IPS DF 6.9 (cell line): ENCODE data around the gene KREMEN1.

ENCODE experiments used
- DNase-seq: peaks from one replicate; pipeline ENCODE4 v3.0.0-alpha.2; 2013; ENCODE audit warnings: low read depth, low spot score
- H3K27ac ChIP-seq: one replicate; pipeline ENCODE4 v1.5.1; 2013; ENCODE audit warnings: low read length, control low read depth
- H3K27me3 ChIP-seq: 2 replicates; pipeline ENCODE4 v1.6.1; 2013; ENCODE audit warnings: mild to moderate bottlenecking, low read length; ENCODE audit not compliant: control insufficient read depth, insufficient read depth
- H3K36me3 ChIP-seq: 2 replicates; pipeline ENCODE4 v1.6.1; 2013; ENCODE audit warnings: low read length; ENCODE audit not compliant: control insufficient read depth, insufficient read depth
- H3K4me1 ChIP-seq: 2 replicates; pipeline ENCODE4 v1.6.1; 2013; ENCODE audit warnings: low read length; ENCODE audit not compliant: control insufficient read depth, insufficient read depth
- H3K4me3 ChIP-seq: 2 replicates; pipeline ENCODE4 v1.5.1; 2013; ENCODE audit warnings: mild to moderate bottlenecking, low read length
- H3K9me3 ChIP-seq: 2 replicates; pipeline ENCODE4 v1.6.1; 2013; ENCODE audit warnings: low read length, inconsistent platforms; ENCODE audit not compliant: control insufficient read depth, insufficient read depth
- WGBS: extraction: QIAGEN DNeasy Blood & Tissue Kit; methylation state at CpG from one replicate; pipeline ENCODE4 v1.1.7; 2013; ENCODE audit warnings: mixed read lengths, missing lambda C conversion rate; ENCODE audit not compliant: insufficient read length, insufficient coverage; 5-methylcytosine and 5-hydroxymethylcytosine counted together

KREMEN1 gene

DNA sequence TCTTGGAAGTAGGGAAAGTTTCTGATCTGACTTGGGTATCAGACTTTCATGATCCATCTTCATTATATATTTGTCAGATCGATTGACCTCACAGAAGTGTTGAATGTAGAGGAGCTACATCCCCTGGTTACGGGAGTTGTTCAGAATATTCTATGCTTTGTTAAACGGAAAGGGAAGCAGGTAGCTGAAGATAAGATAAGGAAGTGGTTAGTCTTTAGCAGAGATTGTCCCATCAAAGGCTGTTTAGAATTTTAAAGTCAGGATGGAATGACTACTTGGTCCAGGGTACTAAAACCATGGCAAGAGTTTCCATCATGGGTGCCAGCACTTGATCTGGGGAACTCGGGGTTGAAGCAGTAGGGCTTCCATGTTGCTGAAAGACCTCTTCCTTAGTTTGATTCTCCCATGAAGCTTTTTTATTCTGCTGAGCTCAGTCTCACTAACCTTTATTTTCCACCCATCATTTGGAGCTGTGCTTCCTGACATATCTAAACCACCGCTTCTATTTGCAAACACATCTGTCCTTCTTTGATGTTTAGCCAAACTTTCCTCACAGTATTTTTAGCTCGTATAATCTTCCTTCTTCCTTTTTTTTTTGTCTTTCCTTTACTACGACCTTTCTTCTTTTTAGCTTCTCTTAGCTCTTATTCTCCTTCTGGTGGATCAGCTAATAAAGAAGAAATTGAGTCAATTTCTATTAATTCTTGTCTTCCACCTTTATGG is 7.2 kb upstream of the KREMEN1 start:
- no CpG with 5 or more reads among the region's 7 CpGs for WGBS
- H3K4me1 ChIP-seq, result no peaks in the 10 kb centered on the region
- H3K9me3 ChIP-seq, result no peaks in the 10 kb centered on the region

DNA sequence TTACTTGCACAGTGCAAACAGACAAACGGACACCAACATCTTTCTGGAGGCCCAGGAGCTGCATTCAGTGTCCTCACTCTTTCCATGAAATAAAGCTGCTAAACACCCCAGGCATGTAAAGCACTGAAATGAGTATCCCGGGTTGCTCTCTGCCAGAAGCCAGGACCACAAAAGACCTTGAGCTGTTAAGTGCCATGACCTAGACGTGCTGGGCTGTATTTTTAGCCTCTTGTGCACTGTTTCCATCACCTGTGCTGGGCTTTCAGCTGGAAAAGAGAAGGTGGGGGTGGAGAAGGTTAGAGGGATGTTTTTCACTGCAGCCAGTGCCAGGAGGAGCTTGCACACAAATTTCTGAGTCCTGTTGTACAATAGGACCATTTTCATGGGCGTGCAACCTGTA is 3.4 kb upstream of the KREMEN1 start:
- Histone ChIP-seq H3K4me1 (no peaks in the 10 kb centered on the region; the same call in 1 of the 2 replicates), H3K27me3 (peaks cover 8% of the 10 kb centered on the region; the same call in 1 of the 2 replicates), H3K9me3 (no peaks in the 10 kb centered on the region), H3K27ac (no peak overlapping the region), H3K4me3 (no peak overlapping the region), H3K36me3 (no peaks in the 10 kb centered on the region)
- WGBS, result no CpG with 5 or more reads among the region's 4 CpGs
- DNase-seq, result no peak

More for the DNA sequence above, 7.2 kb upstream of the KREMEN1 start:
- no peak overlapping the region for H3K27ac ChIP-seq
- no peak overlapping the region for H3K4me3 ChIP-seq
- no peaks in the 10 kb centered on the region; the same call in 1 of the 2 replicates for H3K27me3 ChIP-seq
- H3K36me3 ChIP-seq, result no peaks in the 10 kb centered on the region
- DNase-seq, result no peak

DNA sequence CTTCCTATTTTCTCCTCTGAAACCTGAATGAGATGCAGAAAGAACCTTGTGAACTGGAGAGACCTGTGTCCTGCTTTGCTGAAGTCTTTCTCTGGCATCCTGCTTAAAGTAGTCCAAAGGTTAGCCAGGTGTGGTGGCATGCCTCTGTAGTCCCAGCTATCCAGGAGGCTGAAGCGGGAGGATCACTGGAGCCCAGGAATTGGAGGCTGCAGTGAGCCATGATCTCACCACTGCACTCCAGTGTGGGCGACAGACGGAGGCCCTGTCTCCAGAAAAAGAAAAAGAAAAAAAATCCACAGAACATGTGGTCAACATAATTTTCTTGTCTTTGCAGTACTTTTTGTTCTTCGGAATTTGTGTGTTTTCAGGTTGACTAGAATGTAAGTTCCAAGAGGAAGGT is 2.3 kb upstream of the KREMEN1 start:
- H3K9me3 ChIP-seq, result no peaks in the 10 kb centered on the region
- H3K27ac ChIP-seq, result no peak overlapping the region
- DNase-seq, result no peak
- no peak overlapping the region for H3K4me3 ChIP-seq
- H3K27me3 ChIP-seq, result peaks cover 8% of the 10 kb centered on the region; the same call in 1 of the 2 replicates
- no peaks in the 10 kb centered on the region for H3K36me3 ChIP-seq
- no peaks in the 10 kb centered on the region; the same call in 1 of the 2 replicates for H3K4me1 ChIP-seq
- no CpG with 5 or more reads among the region's 4 CpGs for WGBS

DNA sequence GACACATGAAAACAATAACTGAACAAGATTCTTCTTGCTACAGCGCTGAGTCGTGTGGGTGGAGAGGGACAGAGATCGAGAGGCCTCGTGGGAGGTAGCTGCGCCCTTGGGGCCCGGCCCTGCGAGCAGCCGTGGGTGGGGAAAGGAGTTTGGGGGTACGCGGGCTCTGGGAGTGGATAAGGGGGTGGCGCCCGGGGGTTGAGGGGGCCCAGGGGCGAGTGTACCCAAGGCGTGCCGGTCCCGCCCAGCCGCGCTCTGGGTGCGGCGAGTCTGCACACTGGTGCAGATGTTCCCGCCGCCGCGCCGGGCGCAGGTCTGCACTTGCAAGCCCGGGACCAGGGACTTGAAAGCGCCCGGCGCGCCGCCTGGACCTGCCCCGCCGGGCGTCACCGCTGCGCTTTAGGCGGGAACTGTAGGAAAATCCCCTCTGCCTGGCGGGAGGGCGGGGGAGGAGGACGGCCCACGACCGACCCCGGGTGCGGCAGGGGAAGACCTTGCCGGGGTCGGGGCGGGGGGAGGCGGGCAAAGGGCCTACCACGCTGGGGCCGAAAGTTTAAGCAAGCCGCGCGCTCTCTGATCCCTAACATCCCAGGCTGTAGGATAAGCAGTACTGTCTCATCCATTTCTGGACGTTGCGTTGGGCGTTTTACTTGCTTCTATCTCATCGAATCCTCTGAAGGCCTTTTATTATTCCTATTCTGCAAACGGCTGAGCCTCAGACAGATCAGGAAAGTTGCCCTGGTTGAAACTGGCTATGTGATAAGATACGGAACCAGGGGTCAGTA is 1.4 kb upstream of the KREMEN1 start:
- Histone ChIP-seq H3K4me3 (peak overlapping the region; percentile 16; the same call in 1 of the 2 replicates), H3K9me3 (no peaks in the 10 kb centered on the region), H3K36me3 (no peaks in the 10 kb centered on the region), H3K27ac (no peak overlapping the region), H3K27me3 (peaks cover 8% of the 10 kb centered on the region; the same call in 1 of the 2 replicates), H3K4me1 (no peaks in the 10 kb centered on the region; the same call in 1 of the 2 replicates)
- WGBS, result no CpG with 5 or more reads among the region's 60 CpGs
- DNase-seq, result no peak

DNA sequence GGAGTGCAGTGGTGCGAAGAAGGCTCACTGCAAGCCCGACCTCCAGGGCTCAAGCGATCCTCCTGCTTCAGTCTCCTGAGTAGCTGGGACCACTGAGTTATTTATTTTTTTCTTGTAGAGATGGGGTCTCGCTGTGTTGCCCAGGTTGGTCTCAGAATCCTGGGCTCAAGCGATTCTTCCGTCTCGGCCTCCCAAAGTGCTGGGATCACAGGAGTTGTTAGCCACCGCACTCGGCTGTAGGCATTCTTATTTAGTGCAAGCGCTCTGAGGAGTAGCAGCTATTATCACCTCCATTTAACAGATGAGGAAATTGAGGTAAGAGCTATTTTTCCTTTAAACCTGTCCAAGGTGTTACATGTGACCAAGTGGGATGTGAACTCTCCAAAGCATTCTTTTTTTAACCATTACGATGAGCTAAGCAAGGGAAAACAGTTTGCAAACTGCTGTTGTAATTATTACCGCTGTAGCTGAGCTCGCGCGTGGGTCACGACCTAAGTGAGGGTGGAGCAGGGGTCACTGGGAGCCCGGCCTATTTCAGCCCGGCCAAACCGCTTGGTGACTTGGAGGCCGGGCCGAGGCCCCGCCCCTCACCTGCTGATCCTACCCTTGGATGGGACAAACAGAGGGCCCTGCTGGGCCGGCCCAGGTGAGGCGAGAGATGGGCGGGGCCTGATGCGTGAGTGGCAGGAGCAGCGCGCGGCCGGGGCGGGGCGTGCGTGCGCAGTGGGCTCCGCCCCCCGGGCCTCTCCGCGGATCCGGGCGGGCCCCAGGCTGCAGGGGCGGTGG is 449 bp upstream of the KREMEN1 start:
- Histone ChIP-seq H3K4me3 (no peak overlapping the region; the same call in 1 of the 2 replicates), H3K4me1 (no peaks in the 10 kb centered on the region; the same call in 1 of the 2 replicates), H3K36me3 (no peaks in the 10 kb centered on the region), H3K27ac (no peak overlapping the region), H3K9me3 (no peaks in the 10 kb centered on the region), H3K27me3 (peaks cover 8% of the 10 kb centered on the region; the same call in 1 of the 2 replicates)
- peak; percentile 94 for DNase-seq
- no CpG with 5 or more reads among the region's 41 CpGs for WGBS

DNA sequence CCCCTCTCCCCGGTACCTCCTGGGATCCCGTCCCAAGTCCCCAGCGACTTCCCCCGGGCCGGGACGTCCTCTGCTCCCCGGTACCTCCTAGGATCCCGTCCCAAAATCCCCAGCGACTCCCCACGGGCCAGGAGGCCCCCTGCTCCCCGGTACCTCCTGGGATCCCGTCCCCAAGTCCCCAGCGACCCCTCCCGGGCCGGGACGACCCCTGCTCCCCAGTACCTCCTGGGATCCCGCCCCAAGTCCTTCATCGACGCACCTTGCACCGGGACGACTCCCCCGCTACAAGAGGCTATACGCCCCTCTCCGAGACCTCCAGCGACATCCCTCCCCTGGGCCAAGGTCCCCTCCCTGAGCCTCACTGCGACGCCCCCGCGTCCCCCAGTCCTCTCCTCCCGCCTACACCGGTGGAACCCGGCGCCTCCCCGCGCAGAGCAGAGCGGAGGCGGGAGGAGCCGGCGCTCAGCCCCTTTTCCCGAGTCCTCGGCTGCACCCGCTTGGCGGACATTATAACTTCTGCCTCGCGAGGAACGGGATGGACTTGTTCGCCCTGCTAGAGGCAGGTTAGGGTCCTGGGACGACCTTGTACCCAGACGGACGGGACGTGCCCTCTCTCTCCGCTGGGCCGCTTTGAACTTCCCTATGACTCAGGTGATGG is 912 bp downstream of the KREMEN1 start:
- Histone ChIP-seq H3K9me3 (no peaks in the 10 kb centered on the region), H3K27me3 (peaks cover 8% of the 10 kb centered on the region; the same call in 1 of the 2 replicates), H3K4me1 (no peaks in the 10 kb centered on the region; the same call in 1 of the 2 replicates), H3K4me3 (peak overlapping the region; percentile 64; the same call in 1 of the 2 replicates), H3K27ac (no peak overlapping the region), H3K36me3 (no peaks in the 10 kb centered on the region)
- no peak for DNase-seq
- no CpG with 5 or more reads among the region's 53 CpGs for WGBS

DNA sequence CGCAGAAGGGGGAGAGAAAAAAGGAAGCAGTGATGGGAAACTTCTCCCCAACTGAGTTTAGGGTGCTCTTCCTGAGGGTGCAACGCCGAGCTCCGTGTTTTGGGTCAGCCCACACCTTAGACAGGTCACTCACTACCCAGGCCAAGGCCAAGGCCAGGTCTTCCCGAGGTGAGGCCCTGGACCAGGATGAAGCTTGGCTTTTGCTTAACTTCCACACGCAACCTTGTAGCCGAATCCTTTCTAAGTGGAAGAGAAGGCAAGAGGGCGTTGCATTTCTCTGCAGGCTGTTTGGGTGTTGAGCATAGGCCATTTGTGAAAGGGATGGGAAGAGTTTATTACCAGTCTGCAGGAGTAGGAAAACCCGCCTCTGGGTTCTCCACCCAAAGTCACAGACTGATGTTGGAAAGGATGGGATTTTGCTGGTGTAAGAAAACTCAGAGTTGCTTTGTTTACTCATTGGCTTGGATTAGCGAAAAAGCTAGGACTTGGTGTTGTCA is 1.5 kb downstream of the KREMEN1 start:
- DNase-seq, result no peak
- Histone ChIP-seq H3K36me3 (no peaks in the 10 kb centered on the region), H3K4me1 (no peaks in the 10 kb centered on the region; the same call in 1 of the 2 replicates), H3K4me3 (peak overlapping the region; percentile 64; the same call in 1 of the 2 replicates), H3K9me3 (no peaks in the 10 kb centered on the region), H3K27ac (no peak overlapping the region), H3K27me3 (peaks cover 8% of the 10 kb centered on the region; the same call in 1 of the 2 replicates)
- WGBS, result no CpG with 5 or more reads among the region's 10 CpGs

DNA sequence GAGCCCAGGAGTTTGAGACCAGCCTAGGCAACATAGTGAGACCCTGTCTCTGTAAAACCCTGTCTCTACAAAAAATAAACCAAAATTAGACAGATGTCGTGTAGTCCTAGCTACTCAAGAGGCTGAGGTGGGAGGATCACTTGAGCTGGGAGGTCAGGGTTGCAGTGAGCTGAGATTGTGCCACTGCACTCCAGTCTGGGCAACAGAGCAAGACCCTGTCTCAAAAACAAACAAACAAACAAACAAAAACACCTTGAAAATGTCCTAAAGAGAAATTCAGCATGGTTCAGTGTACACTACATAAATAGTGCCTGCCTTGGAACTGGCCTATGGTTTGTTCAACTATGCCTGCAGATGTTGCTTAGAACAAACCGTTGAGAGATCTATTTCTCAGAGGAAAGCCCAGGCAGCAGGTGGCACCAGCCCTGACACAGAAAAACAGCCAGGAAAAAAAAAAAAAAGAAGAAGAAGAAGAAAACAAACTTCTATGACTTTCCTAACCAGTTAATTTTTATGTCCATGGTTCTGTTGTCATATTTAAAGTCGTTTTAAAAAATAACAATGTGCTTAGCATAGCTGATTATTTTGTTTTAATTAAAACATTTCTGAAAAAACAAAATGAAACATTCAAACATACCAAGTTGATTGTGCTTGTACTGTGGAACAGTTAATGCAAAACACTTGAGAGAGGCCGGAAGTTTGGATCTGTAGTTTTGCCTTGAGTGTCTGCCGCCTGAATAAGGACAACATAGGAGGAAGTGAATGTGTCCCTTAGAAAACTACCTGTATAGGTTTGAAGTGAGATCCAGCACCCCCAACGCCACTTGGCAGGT is 5.4 kb downstream of the KREMEN1 start:
- no peak for DNase-seq
- H3K4me3 ChIP-seq, result no peak overlapping the region
- peaks cover 3% of the 10 kb centered on the region; the same call in 1 of the 2 replicates for H3K27me3 ChIP-seq
- no peaks in the 10 kb centered on the region for H3K9me3 ChIP-seq
- no peaks in the 10 kb centered on the region for H3K36me3 ChIP-seq
- H3K27ac ChIP-seq, result no peak overlapping the region
- no CpG with 5 or more reads among the region's 6 CpGs for WGBS
- no peaks in the 10 kb centered on the region; the same call in 1 of the 2 replicates for H3K4me1 ChIP-seq

DNA sequence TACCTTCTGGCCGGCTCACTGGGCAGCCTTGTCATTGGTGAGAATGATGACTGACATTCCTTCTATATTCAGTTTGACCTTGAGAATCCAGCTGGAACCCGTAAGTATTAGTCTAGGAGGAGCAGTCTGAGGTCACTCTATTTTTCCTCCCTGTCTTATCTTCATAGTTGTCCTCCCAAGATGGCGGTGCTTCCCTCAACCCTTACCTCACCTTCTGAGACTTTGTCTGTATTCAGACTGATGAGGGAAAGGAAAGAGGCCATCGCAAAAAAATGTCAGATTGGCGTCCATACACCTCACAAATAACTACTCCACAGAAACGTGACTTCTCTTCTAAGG is 6.0 kb downstream of the KREMEN1 start:
- DNase-seq, result no peak
- Histone ChIP-seq H3K4me1 (no peaks in the 10 kb centered on the region), H3K27me3 (no peaks in the 10 kb centered on the region; the same call in 1 of the 2 replicates), H3K27ac (no peak overlapping the region), H3K4me3 (no peak overlapping the region), H3K36me3 (no peaks in the 10 kb centered on the region), H3K9me3 (no peaks in the 10 kb centered on the region)
- no CpG with 5 or more reads among the region's 6 CpGs for WGBS
